Fibroblast of lung (primary cell): ENCODE measurements around the gene GPR61.

ENCODE experiments used
- EZH2 ChIP-seq: IDR thresholded peaks from 2 replicates; pipeline ENCODE4 v1.5.1; 2012; ENCODE audit warnings: low read length, control low read depth, mild to moderate bottlenecking; ENCODE audit errors: missing control alignments
- TF ChIP-seq, protein P1 (sequence below), 2 donors: IDR thresholded peaks in 1 of 2; conservative IDR thresholded peaks in 1 of 2; 1 replicate in 1 of 2; 2 replicates in 1 of 2; pipeline ENCODE4 v1.5.1; 2011 to 2012; ENCODE audit warnings: low read length in 2 of 2, control low read depth in 1 of 2, inconsistent platforms in 1 of 2, low read depth in 1 of 2, mild to moderate bottlenecking in 1 of 2

DNA sequence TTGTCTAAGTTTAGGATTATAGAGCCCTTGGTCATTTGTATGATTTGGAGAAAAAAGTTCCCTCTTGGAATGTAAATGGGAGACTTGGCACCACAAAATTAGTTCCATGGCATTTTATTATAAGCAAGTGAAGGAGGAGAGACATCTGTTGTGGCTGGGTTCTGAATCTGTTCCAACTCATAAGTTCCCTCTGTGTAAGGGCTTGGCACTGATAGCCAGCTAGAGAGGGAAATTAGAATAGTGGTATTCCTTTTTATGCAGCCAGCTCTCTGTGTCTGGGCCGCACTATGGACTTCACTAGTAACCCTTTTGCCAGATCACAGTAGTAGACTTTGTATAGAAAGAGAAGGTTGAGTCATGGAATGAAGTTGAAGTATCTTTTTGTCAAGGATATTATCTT lies 39.8 kb downstream of the GPR61 start:
- no peak for TF ChIP-seq EZH2
- TF ChIP-seq, protein P1, sequence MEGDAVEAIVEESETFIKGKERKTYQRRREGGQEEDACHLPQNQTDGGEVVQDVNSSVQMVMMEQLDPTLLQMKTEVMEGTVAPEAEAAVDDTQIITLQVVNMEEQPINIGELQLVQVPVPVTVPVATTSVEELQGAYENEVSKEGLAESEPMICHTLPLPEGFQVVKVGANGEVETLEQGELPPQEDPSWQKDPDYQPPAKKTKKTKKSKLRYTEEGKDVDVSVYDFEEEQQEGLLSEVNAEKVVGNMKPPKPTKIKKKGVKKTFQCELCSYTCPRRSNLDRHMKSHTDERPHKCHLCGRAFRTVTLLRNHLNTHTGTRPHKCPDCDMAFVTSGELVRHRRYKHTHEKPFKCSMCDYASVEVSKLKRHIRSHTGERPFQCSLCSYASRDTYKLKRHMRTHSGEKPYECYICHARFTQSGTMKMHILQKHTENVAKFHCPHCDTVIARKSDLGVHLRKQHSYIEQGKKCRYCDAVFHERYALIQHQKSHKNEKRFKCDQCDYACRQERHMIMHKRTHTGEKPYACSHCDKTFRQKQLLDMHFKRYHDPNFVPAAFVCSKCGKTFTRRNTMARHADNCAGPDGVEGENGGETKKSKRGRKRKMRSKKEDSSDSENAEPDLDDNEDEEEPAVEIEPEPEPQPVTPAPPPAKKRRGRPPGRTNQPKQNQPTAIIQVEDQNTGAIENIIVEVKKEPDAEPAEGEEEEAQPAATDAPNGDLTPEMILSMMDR (conservative IDR thresholded peaks at IDR 0.05 in 1 of 2, IDR thresholded peaks at IDR 0.05 in 1 of 2; ENCODE audit: low read depth in 1 of 2, low read length in 2 of 2) = no peak
